GM19372 (cell line): ENCODE results near the gene HCK.

Experiments
- ATAC-seq: cut with Tn5 transposase; IDR thresholded peaks from one replicate; pipeline ENCODE4 v1.9.1; 2021; ENCODE audit warnings: mild to moderate bottlenecking, low read depth, moderate library complexity; ENCODE audit not compliant: unreplicated experiment

Gene HCK

DNA sequence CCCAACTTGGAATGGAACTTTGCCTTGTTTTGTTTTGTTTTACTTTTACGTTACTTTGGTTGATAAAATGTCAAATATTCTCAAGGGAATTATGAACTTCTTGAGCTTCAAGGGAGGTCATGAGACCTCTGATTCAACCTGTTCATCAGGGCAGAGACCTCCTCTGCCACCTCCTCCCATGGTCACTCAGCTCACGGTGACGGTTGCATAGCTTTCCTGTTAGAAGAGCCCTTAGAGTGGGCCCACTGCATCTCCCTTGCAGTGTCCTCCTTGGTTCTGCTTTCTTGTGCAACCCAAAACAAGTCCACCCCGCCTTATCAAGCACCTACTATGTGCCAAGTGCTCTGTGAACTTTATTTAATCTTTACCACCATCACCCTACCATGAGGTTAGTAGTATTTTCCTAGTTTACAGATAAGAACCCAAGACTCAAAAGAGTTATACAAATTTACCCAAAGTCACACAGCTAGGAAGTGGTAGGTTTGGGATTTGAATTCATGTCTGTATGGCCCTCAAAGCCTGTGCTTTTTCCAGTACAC is 72.9 kb downstream of the HCK start:
- no peak for ATAC-seq

DNA sequence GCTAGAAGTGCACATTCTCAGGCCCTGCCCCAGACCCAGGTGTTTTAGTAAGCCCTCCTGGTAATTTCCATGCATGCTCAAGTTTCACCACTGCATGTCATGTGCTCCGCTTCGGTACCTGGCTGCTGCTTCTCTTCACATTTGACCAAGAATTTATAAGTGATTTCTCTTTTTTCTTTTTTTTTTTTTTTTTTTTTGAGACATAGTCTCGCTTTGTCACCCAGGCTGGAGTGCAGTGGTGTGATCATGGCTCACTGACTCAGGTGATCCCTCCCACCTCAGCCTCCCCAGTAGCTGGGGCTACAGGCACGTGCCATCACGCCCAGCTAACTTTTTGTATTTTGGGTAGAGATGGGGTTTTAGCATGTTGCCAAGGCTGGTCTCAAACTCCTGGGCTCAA is 73.5 kb downstream of the HCK start:
- no peak for ATAC-seq

DNA sequence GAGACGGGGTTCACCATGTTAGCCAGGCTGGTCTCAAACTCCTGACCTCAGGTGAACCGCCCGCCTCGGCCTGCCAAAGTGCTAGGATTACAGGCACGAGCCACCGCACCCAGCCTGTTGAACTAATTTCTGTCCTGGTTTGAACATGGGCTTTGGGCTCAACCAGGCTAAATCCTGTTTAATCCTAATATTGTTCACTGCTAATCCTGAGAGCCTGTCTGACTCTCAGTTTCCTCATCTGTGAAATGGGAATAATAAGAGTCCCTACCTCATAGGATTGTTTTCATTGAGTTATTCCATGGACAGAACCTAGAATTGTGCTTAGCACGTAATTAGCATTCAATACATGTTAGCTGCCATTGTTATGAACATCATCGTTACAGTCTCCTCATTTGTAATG is 74.9 kb downstream of the HCK start:
- no peak for ATAC-seq

DNA sequence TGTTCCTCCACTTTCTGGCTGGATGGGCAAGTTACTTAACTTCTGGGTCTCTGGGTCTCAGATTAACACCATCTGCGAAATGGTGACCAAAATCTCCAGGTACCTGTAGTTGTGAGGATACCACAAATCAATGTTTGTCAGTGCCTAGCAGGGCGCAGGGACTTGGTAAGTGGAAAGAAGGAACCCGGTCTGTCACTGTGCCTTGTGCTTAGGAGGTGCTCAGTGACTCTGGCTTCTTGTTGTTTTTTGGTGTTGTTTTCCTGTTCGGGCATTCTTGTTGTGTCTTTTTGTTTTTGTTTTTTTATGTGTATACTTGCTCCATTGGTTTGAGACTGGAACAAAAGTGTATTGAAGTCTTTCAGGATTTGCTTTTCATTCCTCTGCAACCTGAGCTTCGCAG is 75.3 kb downstream of the HCK start:
- no peak for ATAC-seq

DNA sequence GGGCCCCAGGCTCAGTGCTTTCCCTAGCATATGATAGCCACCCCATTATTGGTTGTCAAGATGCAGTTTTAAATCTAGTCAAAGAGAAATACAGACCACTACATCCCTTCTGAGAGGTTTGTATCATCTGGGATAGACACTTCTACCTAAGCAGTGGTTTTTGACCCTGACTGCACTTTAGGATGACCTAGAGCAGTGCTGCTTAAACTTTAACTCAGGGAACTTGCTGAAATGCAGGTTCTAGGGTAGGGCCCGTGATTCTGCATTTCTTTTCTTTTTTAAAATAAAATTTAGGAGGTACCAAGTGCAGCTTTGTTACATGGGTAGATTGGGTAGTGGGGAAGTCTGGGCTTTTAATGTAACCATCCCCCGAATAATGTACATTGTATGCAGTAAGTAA is 76.1 kb downstream of the HCK start:
- no peak for ATAC-seq

DNA sequence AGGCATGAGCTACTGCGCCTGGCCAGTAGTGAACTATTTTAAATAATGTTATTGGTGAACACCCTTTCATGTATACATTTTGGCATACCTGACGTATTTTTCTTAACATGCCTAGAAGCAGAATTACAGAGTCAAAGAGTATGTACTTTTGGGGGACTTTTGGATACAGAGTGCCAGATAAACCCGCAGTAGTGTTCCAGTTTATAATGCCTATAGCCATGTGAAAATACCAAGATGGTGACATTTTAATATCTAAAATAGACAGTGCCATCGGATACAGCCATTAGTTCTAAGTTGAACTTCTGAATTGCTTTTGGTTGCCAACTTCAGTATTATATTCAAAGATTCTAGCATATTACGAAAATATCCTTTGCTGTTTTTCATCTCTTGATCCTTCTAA is 77.8 kb downstream of the HCK start:
- no peak for ATAC-seq

DNA sequence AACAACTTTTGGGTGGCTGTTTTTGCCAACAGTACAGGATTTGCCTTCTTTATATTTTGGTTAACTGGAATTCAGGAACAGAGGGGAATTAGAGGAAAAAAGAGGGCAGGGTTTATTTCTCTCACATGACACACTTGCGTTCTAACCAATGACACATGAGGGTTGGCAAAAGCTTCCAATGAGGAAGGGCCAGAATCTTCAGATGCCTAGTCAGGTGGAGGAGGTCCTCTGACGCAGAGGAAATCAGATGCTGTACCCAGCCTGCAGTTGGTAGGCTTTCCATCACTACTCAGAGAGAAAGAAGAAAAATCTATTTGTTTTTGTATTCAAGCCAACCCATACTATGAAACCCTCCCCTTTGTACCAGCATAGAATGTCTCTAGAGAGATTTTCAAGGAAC is 78.3 kb downstream of the HCK start:
- ATAC-seq, result no peak

DNA sequence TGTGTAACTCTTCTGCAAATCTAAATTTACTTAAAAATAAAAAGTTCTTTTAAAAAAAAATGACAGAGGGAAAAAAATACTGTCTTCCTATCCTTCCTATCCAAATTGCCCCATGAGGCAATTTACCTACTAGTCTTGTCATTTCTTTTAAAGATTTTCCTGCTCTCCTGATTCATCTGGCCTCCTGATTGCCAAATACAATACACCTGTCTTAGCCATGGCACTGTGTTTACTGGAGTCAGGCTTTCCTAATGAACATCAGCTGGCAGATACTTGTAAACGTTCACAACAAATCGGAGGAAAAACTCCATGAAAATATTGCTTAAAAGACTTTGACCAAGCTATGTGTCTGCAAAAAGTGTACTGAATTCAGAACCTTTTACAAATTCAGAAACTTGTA is 78.9 kb downstream of the HCK start:
- ATAC-seq, result no peak

DNA sequence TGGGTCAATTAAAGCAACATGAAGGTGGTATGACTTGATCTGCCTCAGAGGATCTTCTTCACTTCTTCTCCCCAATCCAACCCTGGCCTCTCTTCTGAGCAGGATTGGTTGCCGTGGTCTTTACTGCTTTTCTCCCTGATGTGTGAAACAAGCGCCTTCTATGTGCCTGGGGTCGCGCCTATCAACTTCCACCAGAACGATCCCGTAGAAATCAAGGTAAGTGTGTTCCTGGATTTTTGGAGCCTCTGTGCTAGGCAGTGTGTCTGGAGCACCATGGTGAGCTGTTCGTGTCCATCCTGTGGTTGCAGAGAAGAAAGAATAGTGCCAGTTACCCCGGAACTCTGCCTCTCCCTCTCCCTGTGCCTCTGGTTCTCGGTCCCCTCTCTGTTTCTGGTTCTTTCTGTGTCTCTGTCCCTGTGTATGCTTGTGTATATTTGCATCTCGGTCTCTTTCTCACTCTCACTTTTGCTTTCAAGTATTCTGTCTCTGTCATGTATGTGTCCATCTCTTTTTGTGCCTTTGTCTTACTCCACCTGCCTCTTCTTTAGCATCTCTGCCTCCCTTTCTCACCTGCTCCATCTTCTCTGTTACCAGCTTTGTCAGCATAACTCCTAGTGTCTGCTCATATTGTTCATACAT is 81.0 kb downstream of the HCK start:
- no peak for ATAC-seq

DNA sequence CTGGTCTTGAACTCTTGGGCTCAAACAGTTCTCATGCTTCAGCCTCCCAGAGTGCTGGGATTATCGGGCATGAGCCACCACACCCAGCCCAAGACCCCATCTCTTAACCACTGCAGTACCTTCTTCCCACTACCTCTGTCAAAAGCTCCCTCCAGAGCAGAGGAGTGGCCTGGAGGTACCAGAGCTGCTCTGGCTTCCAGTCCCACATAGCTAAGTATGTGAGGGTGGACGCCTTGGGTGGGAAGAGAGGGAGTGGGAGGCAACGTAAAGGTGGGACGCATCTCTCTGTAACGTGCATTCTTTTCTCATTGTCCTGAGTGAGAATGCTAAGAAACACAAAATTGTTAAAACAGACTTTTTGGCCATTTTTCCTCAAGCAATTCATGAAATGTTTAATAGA is 82.0 kb downstream of the HCK start:
- no peak for ATAC-seq

DNA sequence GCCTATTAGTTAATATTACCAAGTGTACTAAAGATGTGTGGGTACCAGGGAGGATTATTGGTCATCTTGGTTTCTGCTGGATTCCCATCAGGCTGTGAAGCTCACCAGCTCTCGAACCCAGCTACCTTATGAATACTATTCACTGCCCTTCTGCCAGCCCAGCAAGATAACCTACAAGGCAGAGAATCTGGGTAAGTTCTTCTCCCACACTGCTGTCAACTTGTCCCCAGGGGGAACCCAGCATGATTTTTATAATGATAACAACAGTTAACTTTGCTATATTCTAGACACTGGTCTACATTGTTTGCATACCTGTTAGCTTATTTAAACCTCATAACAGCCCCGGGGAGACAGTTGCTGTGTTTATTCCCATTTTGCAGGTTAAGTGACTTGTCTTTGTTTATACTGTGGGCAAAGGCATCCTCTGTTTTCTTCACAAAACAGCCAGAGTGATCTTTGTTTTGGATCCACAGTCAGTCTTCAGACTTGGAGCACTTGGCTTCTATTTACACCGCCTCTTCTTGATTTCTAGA is 84.0 kb downstream of the HCK start:
- no peak for ATAC-seq

DNA sequence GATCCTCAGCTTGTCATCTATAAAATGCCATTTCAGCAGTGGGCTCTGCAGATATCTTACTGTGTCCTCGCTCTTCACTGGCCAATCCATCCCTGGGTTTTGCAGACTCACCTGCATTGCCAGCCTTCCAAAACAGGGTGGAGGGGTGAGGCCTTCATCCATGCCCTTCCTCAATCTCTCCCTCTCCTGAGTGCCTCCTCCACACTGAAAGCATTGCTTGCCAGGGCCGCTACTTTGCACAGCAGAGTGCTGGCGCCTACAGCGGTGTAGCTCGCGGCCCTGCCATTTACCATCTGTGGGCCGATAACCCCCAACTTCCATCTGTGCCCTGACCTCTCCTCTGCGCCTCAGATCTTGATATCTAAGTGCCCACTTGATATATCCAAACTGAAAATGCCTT is 86.9 kb downstream of the HCK start:
- ATAC-seq, result no peak

DNA sequence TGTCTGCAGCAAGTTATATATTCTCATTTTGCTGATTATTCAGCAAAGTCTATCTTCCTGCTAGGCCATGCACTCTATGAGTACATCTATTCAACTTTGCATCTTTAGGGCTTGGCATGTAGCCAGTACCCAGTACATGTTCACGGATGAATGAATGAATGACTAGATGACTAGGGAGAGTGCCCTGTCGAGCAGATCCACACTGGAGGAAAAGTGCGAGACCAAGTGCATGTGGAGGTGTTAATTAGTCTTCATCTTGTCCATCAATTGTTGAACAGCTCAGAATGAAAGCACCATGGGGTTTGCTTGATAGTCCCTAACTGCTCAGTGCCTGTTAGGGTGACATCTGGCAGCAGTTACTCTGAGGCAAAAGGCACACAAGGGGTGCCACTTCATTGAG is 87.9 kb downstream of the HCK start:
- no peak for ATAC-seq

DNA sequence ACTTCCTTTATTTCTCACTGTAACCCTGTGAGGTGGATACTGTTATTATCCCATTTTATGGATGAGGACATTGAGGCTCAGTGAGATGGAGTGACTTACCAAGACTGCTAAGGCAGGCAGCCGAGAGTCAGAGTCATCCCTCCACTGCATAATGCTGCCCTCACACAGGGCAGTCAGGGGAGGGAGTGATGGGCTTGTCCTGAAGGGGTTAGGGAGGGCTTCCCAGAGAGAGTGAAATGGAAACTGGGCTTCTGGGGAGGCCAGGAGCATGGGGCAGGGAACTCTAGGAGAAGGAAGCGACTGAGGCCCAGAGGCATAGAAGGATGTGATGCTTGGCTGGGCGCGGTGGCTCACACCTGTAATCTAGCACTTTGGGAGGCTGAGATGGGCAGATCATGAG is 88.6 kb downstream of the HCK start:
- ATAC-seq, result no peak

DNA sequence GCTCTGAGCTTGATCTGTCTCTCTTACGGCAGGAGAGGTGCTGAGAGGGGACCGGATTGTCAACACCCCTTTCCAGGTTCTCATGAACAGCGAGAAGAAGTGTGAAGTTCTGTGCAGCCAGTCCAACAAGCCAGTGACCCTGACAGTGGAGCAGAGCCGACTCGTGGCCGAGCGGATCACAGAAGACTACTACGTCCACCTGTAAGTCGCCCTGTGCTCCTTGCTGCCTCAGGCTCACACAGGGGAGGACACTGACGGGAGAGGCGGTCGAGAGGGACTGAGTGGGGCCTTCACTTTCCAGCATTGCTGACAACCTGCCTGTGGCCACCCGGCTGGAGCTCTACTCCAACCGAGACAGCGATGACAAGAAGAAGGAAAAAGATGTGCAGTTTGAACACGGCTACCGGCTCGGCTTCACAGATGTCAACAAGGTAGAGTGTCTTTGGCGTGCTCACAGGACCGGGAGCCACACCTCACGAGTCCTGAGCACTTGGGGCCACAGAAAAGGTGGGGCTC is 89.5 kb downstream of the HCK start:
- ATAC-seq, result no peak

DNA sequence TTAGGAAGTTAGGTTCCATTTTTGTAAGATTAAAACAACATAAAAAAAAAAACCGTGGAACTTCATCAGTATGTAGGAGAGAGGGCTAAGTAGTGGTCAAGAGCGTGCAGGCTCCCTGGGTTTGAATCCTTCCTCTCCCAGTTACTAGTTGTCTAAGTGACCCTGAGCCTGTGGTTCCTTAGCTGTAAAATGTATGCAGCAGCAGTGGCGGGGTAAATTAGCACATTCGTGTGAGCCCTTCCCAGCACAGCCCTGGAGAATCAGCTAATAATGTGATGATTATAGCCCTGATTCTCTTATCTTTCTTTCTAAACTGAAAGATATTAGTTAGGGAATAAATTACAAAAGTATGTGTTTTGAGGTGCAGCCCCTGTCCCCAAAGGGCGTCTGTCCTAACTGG is 90.0 kb downstream of the HCK start:
- ATAC-seq, result no peak

DNA sequence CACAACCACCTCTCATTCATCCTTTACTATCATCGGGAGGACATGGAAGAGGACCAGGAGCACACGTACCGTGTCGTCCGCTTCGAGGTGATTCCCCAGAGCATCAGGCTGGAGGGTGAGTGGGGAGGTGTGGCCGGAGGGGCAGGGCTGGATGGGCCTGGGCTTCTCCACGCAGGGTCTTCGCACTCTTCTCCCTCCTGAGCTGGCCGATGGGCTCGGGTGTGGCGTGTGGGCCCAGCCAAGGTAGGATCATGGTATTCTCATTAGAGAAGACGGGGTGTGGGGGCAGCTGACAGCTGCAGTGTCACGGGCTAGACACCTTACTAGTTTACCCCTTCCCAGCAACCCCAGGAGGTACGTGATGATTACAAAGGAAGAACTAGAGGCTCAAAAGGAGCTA is 90.9 kb downstream of the HCK start:
- ATAC-seq, result no peak

DNA sequence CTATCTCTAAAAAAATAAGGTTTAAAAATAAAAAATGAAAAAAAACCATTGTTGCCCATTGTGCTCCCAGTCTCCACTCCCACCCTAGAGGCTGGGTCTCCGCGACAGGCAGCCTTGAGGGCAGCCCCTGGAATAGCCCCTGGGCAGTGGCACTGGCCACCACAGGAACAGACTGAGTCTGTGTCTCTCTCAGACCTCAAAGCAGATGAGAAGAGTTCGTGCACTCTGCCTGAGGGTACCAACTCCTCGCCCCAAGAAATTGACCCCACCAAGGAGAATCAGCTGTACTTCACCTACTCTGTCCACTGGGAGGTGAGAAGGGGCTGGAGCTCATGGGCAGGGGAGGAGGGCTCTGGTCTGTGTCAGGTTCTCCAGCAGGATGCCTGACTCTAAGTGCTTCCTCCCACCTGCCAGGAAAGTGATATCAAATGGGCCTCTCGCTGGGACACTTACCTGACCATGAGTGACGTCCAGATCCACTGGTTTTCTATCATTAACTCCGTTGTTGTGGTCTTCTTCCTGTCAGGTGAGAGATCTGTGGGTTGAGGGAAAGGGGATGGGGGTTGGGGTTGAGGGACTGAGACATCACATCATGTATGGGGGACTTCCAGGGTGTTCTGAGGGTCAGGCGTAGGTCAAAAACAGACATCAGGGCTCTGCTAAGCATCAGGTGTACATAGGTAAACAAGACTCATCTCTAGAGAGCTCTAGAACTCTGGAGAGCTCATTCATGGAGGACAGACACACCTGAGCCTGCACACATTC is 93.0 kb downstream of the HCK start:
- no peak for ATAC-seq

DNA sequence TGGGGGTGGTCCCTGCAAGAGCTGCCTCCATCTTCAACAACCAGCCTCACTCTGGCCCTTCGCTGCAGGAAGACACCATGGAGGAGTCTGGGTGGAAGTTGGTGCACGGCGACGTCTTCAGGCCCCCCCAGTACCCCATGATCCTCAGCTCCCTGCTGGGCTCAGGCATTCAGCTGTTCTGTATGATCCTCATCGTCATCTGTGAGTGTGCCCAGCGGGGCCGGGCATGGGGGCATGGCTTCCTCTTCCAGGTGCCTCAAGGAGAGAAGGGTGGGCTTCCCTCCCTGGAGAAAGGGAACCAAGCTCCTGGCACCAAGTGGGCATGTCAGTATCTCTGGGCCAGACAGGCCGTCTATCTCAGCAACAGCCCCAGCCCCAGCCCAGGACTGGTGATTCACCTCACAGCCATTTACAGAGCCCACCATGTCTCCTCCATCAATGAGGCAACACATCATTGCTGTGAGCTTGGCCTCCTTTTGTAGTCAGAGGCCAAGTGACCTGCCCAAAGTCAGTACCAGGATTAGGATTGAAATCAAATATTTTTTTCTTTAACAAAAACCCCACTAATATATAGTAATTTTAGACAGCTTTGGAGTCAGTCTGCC is 97.6 kb downstream of the HCK start:
- ATAC-seq, result no peak

DNA sequence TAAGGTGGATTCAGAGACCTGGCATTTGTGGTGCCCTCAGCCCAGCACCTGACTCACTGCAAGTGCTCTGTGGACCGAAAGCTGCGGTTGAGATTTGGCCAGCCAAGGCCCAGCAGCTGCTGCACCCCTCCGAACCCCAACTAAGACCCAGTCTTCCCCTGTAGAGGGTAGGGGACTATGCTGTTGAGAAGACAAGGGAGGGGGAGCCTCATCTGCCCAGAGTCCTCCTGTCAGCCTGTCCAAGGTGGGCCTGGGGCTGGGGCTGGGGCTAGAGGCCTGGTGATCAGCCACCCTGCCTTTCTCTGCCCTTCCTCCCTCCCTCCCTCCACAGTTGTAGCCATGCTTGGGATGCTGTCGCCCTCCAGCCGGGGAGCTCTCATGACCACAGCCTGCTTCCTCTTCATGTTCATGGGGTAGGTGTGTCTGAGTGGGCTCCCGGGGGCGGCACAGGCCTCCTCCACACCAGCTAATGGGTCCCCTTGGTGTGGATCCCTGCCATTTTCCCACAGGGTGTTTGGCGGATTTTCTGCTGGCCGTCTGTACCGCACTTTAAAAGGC is 98.3 kb downstream of the HCK start:
- ATAC-seq, result no peak
